Loucy (cell line): Measurements from ENCODE around the gene GALNT18.

Experiments
- H2AFZ ChIP-seq: fragments of 200-600 bp; sonication (generic); 2 replicates; pipeline ENCODE4 v1.6.0; 2016; ENCODE audit warnings: antibody characterized with exemption, mild to moderate bottlenecking, low read length, moderate library complexity
- H3F3A ChIP-seq: fragments of 200-600 bp; 2 replicates; pipeline ENCODE4 v1.6.0; 2016; ENCODE audit warnings: antibody characterized with exemption, low read depth, mild to moderate bottlenecking
- H3K27me3 ChIP-seq: fragments of 200-600 bp; sonication (generic); 2 replicates; pipeline ENCODE4 v1.6.1; 2014; ENCODE audit warnings: low read length, mild to moderate bottlenecking; ENCODE audit not compliant: insufficient read depth, poor library complexity, severe bottlenecking
- H3K36me3 ChIP-seq: fragments of 200-600 bp; sonication (generic); 2 replicates; pipeline ENCODE4 v1.6.1; 2016; ENCODE audit warnings: low read length; ENCODE audit not compliant: insufficient read depth
- H3K4me1 ChIP-seq: fragments of 200-600 bp; sonication (generic); 2 replicates; pipeline ENCODE4 v1.5.1; 2014; ENCODE audit warnings: low read length, mild to moderate bottlenecking; ENCODE audit not compliant: insufficient read depth, poor library complexity, severe bottlenecking
- H3K4me2 ChIP-seq: fragments of 200-600 bp; sonication (generic); 2 replicates; pipeline ENCODE4 v1.6.0; 2014; ENCODE audit warnings: antibody characterized with exemption, low read length, low read depth, mild to moderate bottlenecking; ENCODE audit not compliant: poor library complexity, severe bottlenecking
- H3K4me3 ChIP-seq: fragments of 200-600 bp; sonication (generic); 2 replicates; pipeline ENCODE4 v1.5.1; 2014; ENCODE audit warnings: low read length, mild to moderate bottlenecking, mixed read lengths; ENCODE audit not compliant: poor library complexity, severe bottlenecking
- H3K79me2 ChIP-seq: fragments of 200-600 bp; sonication (generic); 2 replicates; pipeline ENCODE4 v1.6.1; 2014; ENCODE audit warnings: low read length; ENCODE audit not compliant: insufficient read depth
- H3K9ac ChIP-seq: fragments of 200-600 bp; sonication (generic); 2 replicates; pipeline ENCODE4 v1.6.0; 2014; ENCODE audit warnings: mild to moderate bottlenecking, low read depth, low read length, moderate library complexity; ENCODE audit not compliant: poor library complexity, severe bottlenecking
- H3K9me2 ChIP-seq: fragments of 200-600 bp; sonication (generic); replicated peaks from 2 replicates; pipeline ENCODE4 v1.6.1; 2016; ENCODE audit warnings: low read depth, low read length, mixed read lengths
- H3K9me3 ChIP-seq: fragments of 200-600 bp; sonication (generic); 2 replicates; pipeline ENCODE4 v1.6.1; 2014; ENCODE audit warnings: mild to moderate bottlenecking, antibody characterized with exemption, low read length, low read depth; ENCODE audit not compliant: insufficient read depth
- H4K20me1 ChIP-seq: fragments of 200-600 bp; sonication (generic); 2 replicates; pipeline ENCODE4 v1.6.0; 2014; ENCODE audit warnings: antibody characterized with exemption, low read length, mild to moderate bottlenecking; ENCODE audit not compliant: insufficient read depth, poor library complexity, severe bottlenecking
- CTCF ChIP-seq: fragments of 200-600 bp; sonication (generic); conservative IDR thresholded peaks from 2 replicates; pipeline ENCODE4 v1.5.1; 2014; ENCODE audit warnings: mild to moderate bottlenecking, antibody characterized with exemption, low read length
- EZH2phosphoT487 ChIP-seq: fragments of 200-600 bp; IDR thresholded peaks from 2 replicates; pipeline ENCODE4 v1.6.1; 2018; ENCODE audit warnings: antibody characterized with exemption, mild to moderate bottlenecking, moderate library complexity, borderline replicate concordance

Gene GALNT18

GRCh38 chr11:11563200-11563975 is 58.4 kb downstream of the GALNT18 start:
- Histone ChIP-seq H3K4me2 (no peak overlapping the region), H3K4me3 (no peak overlapping the region), H2AFZ (no peak overlapping the region), H3K9me2 (no peaks in the 10 kb centered on the region), H3K79me2 (no peaks in the 10 kb centered on the region), H3K9me3 (no peaks in the 10 kb centered on the region), H3K9ac (no peak overlapping the region), H3F3A (no peaks in the 10 kb centered on the region), H3K4me1 (peaks cover 7% of the 10 kb centered on the region), H4K20me1 (no peaks in the 10 kb centered on the region), H3K27me3 (no peaks in the 10 kb centered on the region), H3K36me3 (no peaks in the 10 kb centered on the region)
- TF ChIP-seq CTCF (no peak), EZH2phosphoT487 (no peak)

- no peaks in the 10 kb centered on the region for H3K27me3 ChIP-seq
- no peak overlapping the region for H3K4me3 ChIP-seq
- H3K4me2 ChIP-seq: no peak overlapping the region
- H3K9ac ChIP-seq: no peak overlapping the region
- no peaks in the 10 kb centered on the region for H3F3A ChIP-seq
- TF ChIP-seq CTCF (no peak), EZH2phosphoT487 (no peak)
- no peaks in the 10 kb centered on the region for H3K36me3 ChIP-seq
- H3K9me2 ChIP-seq: no peaks in the 10 kb centered on the region
- no peaks in the 10 kb centered on the region for H3K9me3 ChIP-seq
- no peaks in the 10 kb centered on the region for H3K4me1 ChIP-seq
- no peaks in the 10 kb centered on the region for H4K20me1 ChIP-seq
- H3K79me2 ChIP-seq: no peaks in the 10 kb centered on the region
- no peak overlapping the region for H2AFZ ChIP-seq
These were observed 59.8 kb downstream of the GALNT18 start for GRCh38 chr11:11561991-11562390.

GRCh38 chr11:11558826-11559225 is 63.0 kb downstream of the GALNT18 start:
- Histone ChIP-seq H3K9me3 (no peaks in the 10 kb centered on the region), H3K36me3 (no peaks in the 10 kb centered on the region), H3K9ac (no peak overlapping the region), H3K9me2 (no peaks in the 10 kb centered on the region), H2AFZ (no peak overlapping the region), H4K20me1 (no peaks in the 10 kb centered on the region), H3K4me3 (no peak overlapping the region), H3K27me3 (no peaks in the 10 kb centered on the region), H3K79me2 (no peaks in the 10 kb centered on the region), H3K4me1 (no peaks in the 10 kb centered on the region), H3F3A (no peaks in the 10 kb centered on the region), H3K4me2 (no peak overlapping the region)
- TF ChIP-seq CTCF (no peak), EZH2phosphoT487 (no peak)
